HG03095 (cell line): ENCODE data around the gene SCNN1A.

Experiments
- ATAC-seq: cut with Tn5 transposase; IDR thresholded peaks from one replicate; pipeline ENCODE4 v1.9.1; 2021; ENCODE audit warnings: moderate library complexity; ENCODE audit not compliant: unreplicated experiment

Gene SCNN1A

GRCh38 chr12:6301721-6302120 is 73.6 kb downstream of the SCNN1A start:
- no peak for ATAC-seq

GRCh38 chr12:6297170-6297569 is 78.2 kb downstream of the SCNN1A start:
- ATAC-seq, result no peak
